K562 (cell line): ENCODE data around the gene ARFGAP3. TPM values are rescaled to one million over a fixed set of nuclear protein-coding genes. Genes with fewer than 3 reads are reported as not detected.

Experiments
- polyA plus RNA-seq, 8 experiments: library from polyadenylated mRNA; depleted of rRNA in 4 of 8; stranded (reverse) in 5 of 8; unstranded in 3 of 8; fragments of >200 nt; fragmentation: Nextera tagmentation in 2 of 8; fragmentation: Illumina TruSeq in 1 of 8; extraction: Ambion mirVana in 2 of 8; extraction: Trizol in 1 of 8; gene quantifications; 2 replicates each; pipeline versions ENCODE4 v1.2.1 to v1.2.3, GENCODE V29; 2011 to 2014; ENCODE audit warnings: inconsistent platforms in 1 of 8, missing spikeins in 1 of 8
- small RNA-seq: library from RNA; depleted of rRNA; stranded (forward); fragments of <200 nt; gene quantifications from one replicate; pipeline ENCODE3, GENCODE V24; 2014
- total RNA-seq, 7 experiments: library from RNA; depleted of rRNA in 6 of 7; stranded (reverse); fragments of >200 nt in 6 of 7; fragmentation: Illumina TruSeq in 2 of 7; extraction: Trizol in 2 of 7; gene quantifications; 2 replicates each; pipeline versions ENCODE4 v1.2.1 to v1.2.3, GENCODE V29; 2011 to 2021; ENCODE audit warnings: low replicate concordance in 1 of 7

The ARFGAP3 gene
- total and polyA plus RNA-seq, 9 of the 15 experiments (the other 6 are each of a cell fraction or from before 2014, with no cell fraction given), result 14.2 to 31.9 (median 22.7) TPM

Small RNA genes within 50 kb of the gene (small RNA-seq; reads per million reads assigned to genes)
- not detected for gene RF00019

Other genes starting within 250 kb of the ARFGAP3 start
- 24.9 and 39.1 TPM in 2 replicates for gene POLDIP3, start 242.4 kb downstream of the ARFGAP3 start, total RNA-seq (2014; rRNA removed)
- 23.5 and 24.1 TPM in 2 replicates for gene POLDIP3, start 242.4 kb downstream of the ARFGAP3 start, total RNA-seq (2014; rRNA removed; fragmentation: Illumina TruSeq; extraction: Trizol)
- 25.5 and 26.3 TPM in 2 replicates for gene POLDIP3, start 242.4 kb downstream of the ARFGAP3 start, total RNA-seq (2015; rRNA removed; fragmentation: Illumina TruSeq; extraction: Trizol)
- 47.3 and 53.6 TPM in 2 replicates for gene POLDIP3, start 242.4 kb downstream of the ARFGAP3 start, total RNA-seq (2021)
- gene POLDIP3, start 242.4 kb downstream of the ARFGAP3 start, polyA plus RNA-seq (2011; rRNA removed), result 44.4 and 53.8 TPM in 2 replicates
- gene POLDIP3, start 242.4 kb downstream of the ARFGAP3 start, polyA plus RNA-seq (2014; fragmentation: Illumina TruSeq; extraction: Trizol), result 47.7 and 53.0 TPM in 2 replicates
- 10 to 100 TPM; 14.3 to 22.3 TPM for gene POLDIP3, start 242.4 kb downstream of the ARFGAP3 start, polyA plus RNA-seq (2014; fragmentation: Nextera tagmentation; extraction: Ambion mirVana)
- 39.8 and 45.4 TPM in 2 replicates for gene POLDIP3, start 242.4 kb downstream of the ARFGAP3 start, polyA plus RNA-seq (2014; rRNA removed)
- gene ATP5MGL, start 216.7 kb downstream of the ARFGAP3 start, total RNA-seq (2014; rRNA removed), result not detected in 2 replicates
- 0.25 and 0.41 TPM in 2 replicates for gene ATP5MGL, start 216.7 kb downstream of the ARFGAP3 start, total RNA-seq (2014; rRNA removed; fragmentation: Illumina TruSeq; extraction: Trizol)
- 0.25 and 0.38 TPM in 2 replicates for gene ATP5MGL, start 216.7 kb downstream of the ARFGAP3 start, total RNA-seq (2015; rRNA removed; fragmentation: Illumina TruSeq; extraction: Trizol)
- gene ATP5MGL, start 216.7 kb downstream of the ARFGAP3 start, total RNA-seq (2021), result 0.31 and 0.35 TPM in 2 replicates
- 0.17 TPM in 1 of 2 replicates, not detected in the other for gene ATP5MGL, start 216.7 kb downstream of the ARFGAP3 start, polyA plus RNA-seq (2011; rRNA removed)
- not detected in 2 replicates for gene ATP5MGL, start 216.7 kb downstream of the ARFGAP3 start, polyA plus RNA-seq (2014; fragmentation: Illumina TruSeq; extraction: Trizol)
- under 1 TPM; 0.13 to 0.34 TPM for gene ATP5MGL, start 216.7 kb downstream of the ARFGAP3 start, polyA plus RNA-seq (2014; fragmentation: Nextera tagmentation; extraction: Ambion mirVana)
- 0.09 TPM in 1 of 2 replicates, not detected in the other for gene ATP5MGL, start 216.7 kb downstream of the ARFGAP3 start, polyA plus RNA-seq (2014; rRNA removed)
- 28.7 and 43.2 TPM in 2 replicates for gene CYB5R3, start 207.9 kb downstream of the ARFGAP3 start, total RNA-seq (2014; rRNA removed)
- gene CYB5R3, start 207.9 kb downstream of the ARFGAP3 start, total RNA-seq (2014; rRNA removed; fragmentation: Illumina TruSeq; extraction: Trizol), result 10.9 and 13.5 TPM in 2 replicates
- gene CYB5R3, start 207.9 kb downstream of the ARFGAP3 start, total RNA-seq (2015; rRNA removed; fragmentation: Illumina TruSeq; extraction: Trizol), result 20.0 and 21.0 TPM in 2 replicates
- gene CYB5R3, start 207.9 kb downstream of the ARFGAP3 start, total RNA-seq (2021), result 66.7 and 66.8 TPM in 2 replicates
- 23.4 and 60.3 TPM in 2 replicates for gene CYB5R3, start 207.9 kb downstream of the ARFGAP3 start, polyA plus RNA-seq (2011; rRNA removed)
- gene CYB5R3, start 207.9 kb downstream of the ARFGAP3 start, polyA plus RNA-seq (2014; fragmentation: Illumina TruSeq; extraction: Trizol), result 59.2 and 83.9 TPM in 2 replicates
- gene CYB5R3, start 207.9 kb downstream of the ARFGAP3 start, polyA plus RNA-seq (2014; fragmentation: Nextera tagmentation; extraction: Ambion mirVana), result 1 to 10 TPM; 1.4 to 3.9 TPM
- gene CYB5R3, start 207.9 kb downstream of the ARFGAP3 start, polyA plus RNA-seq (2014; rRNA removed), result 37.6 and 45.0 TPM in 2 replicates
- gene A4GALT, start 136.4 kb downstream of the ARFGAP3 start, total RNA-seq (2014; rRNA removed), result not detected in 2 replicates
- gene A4GALT, start 136.4 kb downstream of the ARFGAP3 start, total RNA-seq (2014; rRNA removed; fragmentation: Illumina TruSeq; extraction: Trizol), result not detected in 2 replicates
- gene A4GALT, start 136.4 kb downstream of the ARFGAP3 start, total RNA-seq (2015; rRNA removed; fragmentation: Illumina TruSeq; extraction: Trizol), result not detected in 2 replicates
- 0.11 TPM in 1 of 2 replicates, not detected in the other for gene A4GALT, start 136.4 kb downstream of the ARFGAP3 start, total RNA-seq (2021)
- gene A4GALT, start 136.4 kb downstream of the ARFGAP3 start, polyA plus RNA-seq (2011; rRNA removed), result 0.07 and 0.27 TPM in 2 replicates
- gene A4GALT, start 136.4 kb downstream of the ARFGAP3 start, polyA plus RNA-seq (2014; fragmentation: Illumina TruSeq; extraction: Trizol), result not detected in 2 replicates
- not detected for gene A4GALT, start 136.4 kb downstream of the ARFGAP3 start, polyA plus RNA-seq (2014; fragmentation: Nextera tagmentation; extraction: Ambion mirVana)
- gene A4GALT, start 136.4 kb downstream of the ARFGAP3 start, polyA plus RNA-seq (2014; rRNA removed), result not detected in 2 replicates
- 20.3 and 23.9 TPM in 2 replicates for gene PACSIN2, start 157.9 kb upstream of the ARFGAP3 start, total RNA-seq (2014; rRNA removed)
- gene PACSIN2, start 157.9 kb upstream of the ARFGAP3 start, total RNA-seq (2014; rRNA removed; fragmentation: Illumina TruSeq; extraction: Trizol), result 18.4 and 19.2 TPM in 2 replicates
- gene PACSIN2, start 157.9 kb upstream of the ARFGAP3 start, total RNA-seq (2015; rRNA removed; fragmentation: Illumina TruSeq; extraction: Trizol), result 21.0 TPM in 2 replicates
- 39.1 and 45.1 TPM in 2 replicates for gene PACSIN2, start 157.9 kb upstream of the ARFGAP3 start, total RNA-seq (2021)
- 44.4 and 45.1 TPM in 2 replicates for gene PACSIN2, start 157.9 kb upstream of the ARFGAP3 start, polyA plus RNA-seq (2011; rRNA removed)
- 33.5 and 37.5 TPM in 2 replicates for gene PACSIN2, start 157.9 kb upstream of the ARFGAP3 start, polyA plus RNA-seq (2014; fragmentation: Illumina TruSeq; extraction: Trizol)
- under 1 TPM; 0.45 to 0.83 TPM for gene PACSIN2, start 157.9 kb upstream of the ARFGAP3 start, polyA plus RNA-seq (2014; fragmentation: Nextera tagmentation; extraction: Ambion mirVana)
- gene PACSIN2, start 157.9 kb upstream of the ARFGAP3 start, polyA plus RNA-seq (2014; rRNA removed), result 31.8 and 36.3 TPM in 2 replicates
- 0.14 and 0.29 TPM in 2 replicates for gene TTLL1, start 232.1 kb upstream of the ARFGAP3 start, total RNA-seq (2014; rRNA removed)
- gene TTLL1, start 232.1 kb upstream of the ARFGAP3 start, total RNA-seq (2014; rRNA removed; fragmentation: Illumina TruSeq; extraction: Trizol), result 0.22 and 0.25 TPM in 2 replicates
- 0.19 and 0.43 TPM in 2 replicates for gene TTLL1, start 232.1 kb upstream of the ARFGAP3 start, total RNA-seq (2015; rRNA removed; fragmentation: Illumina TruSeq; extraction: Trizol)
- 0.16 and 0.29 TPM in 2 replicates for gene TTLL1, start 232.1 kb upstream of the ARFGAP3 start, total RNA-seq (2021)
- 0.85 and 1.7 TPM in 2 replicates for gene TTLL1, start 232.1 kb upstream of the ARFGAP3 start, polyA plus RNA-seq (2011; rRNA removed)
- gene TTLL1, start 232.1 kb upstream of the ARFGAP3 start, polyA plus RNA-seq (2014; fragmentation: Illumina TruSeq; extraction: Trizol), result 0.26 and 0.36 TPM in 2 replicates
- under 1 TPM; 0.06 to 0.08 TPM for gene TTLL1, start 232.1 kb upstream of the ARFGAP3 start, polyA plus RNA-seq (2014; fragmentation: Nextera tagmentation; extraction: Ambion mirVana)
- gene TTLL1, start 232.1 kb upstream of the ARFGAP3 start, polyA plus RNA-seq (2014; rRNA removed), result 0.17 and 0.76 TPM in 2 replicates